ENCODE data around the gene AP1M2.

DNA sequence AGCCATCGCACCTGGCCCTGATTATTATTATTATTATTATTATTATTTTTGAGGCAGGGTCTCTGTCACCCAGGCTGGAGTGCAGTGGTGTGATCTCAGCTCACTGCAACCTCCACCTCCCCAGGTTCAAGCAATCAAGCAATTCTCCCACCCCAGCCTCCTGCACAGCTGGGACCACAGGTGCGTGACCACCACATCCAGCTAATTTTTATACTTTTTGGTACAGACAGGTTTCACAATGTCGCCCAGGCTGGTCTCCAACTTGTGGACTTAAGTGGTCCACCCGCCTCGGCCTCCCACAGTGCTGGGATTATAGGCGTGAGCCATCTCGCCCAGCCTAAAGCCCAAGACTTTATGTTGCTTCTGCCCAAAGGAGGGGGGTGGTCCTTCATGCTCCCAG, 6.0 kb upstream of the AP1M2 start:
- TF ChIP-seq, protein P1, sequence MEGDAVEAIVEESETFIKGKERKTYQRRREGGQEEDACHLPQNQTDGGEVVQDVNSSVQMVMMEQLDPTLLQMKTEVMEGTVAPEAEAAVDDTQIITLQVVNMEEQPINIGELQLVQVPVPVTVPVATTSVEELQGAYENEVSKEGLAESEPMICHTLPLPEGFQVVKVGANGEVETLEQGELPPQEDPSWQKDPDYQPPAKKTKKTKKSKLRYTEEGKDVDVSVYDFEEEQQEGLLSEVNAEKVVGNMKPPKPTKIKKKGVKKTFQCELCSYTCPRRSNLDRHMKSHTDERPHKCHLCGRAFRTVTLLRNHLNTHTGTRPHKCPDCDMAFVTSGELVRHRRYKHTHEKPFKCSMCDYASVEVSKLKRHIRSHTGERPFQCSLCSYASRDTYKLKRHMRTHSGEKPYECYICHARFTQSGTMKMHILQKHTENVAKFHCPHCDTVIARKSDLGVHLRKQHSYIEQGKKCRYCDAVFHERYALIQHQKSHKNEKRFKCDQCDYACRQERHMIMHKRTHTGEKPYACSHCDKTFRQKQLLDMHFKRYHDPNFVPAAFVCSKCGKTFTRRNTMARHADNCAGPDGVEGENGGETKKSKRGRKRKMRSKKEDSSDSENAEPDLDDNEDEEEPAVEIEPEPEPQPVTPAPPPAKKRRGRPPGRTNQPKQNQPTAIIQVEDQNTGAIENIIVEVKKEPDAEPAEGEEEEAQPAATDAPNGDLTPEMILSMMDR (IDR thresholded peaks at IDR 0.05; ENCODE audit: insufficient read depth, low read length, poor library complexity, severe bottlenecking): no peak
- no peak for TF ChIP-seq EZH2phosphoT487 (conservative IDR thresholded peaks at IDR 0.05; ENCODE audit: low read length)

Data from SU-DHL-6 (cell line).